ENCODE data around the gene PTPRN. TPM values are rescaled to one million over a fixed set of nuclear protein-coding genes. Genes with fewer than 3 reads are reported as not detected.

Gene PTPRN
- total and polyA plus RNA-seq, 4 donors, result 0.39 TPM; not detected in 3

DNA sequence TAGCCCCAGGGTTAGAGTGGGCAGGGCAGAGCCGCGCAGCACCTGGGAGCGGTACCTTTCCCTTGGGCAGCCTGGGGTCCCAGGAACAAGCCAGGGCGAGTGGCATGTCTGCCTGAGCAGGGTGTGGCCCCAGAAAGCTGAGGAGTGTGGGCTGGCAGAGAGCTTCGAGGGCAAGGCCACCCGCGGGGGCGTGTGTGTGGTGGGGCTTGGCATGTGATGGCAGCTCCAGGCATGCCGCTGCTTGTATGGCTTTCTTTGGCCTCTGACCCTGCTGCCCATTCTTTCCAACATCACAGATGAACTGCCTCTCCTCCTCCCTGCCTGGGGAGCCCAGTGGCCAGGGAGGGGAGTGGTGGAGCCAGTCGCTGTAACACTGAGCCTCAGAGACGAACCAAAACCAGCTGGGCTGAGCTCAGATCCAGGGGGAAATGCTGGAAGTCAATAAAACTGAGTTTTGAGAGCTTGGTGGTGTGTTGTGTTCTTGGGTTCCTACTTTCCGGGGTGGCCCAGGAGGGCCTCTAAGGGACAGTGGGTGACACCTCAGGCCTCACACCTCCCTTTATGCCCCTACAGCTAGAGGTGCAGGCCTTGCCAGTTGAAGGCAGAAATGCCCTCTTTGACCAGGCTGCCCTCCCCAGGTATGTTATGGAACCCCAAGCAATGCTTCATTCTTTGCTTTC, 22.6 kb downstream of the PTPRN start:
- Histone ChIP-seq H3K4me1 (ENCODE audit: control insufficient read depth in 1 of 2, insufficient read depth in 2 of 2, low read length in 2 of 2) (no peaks in the 10 kb centered on the region), H3K9me3 (ENCODE audit: control insufficient read depth, low read length) (no peaks in the 10 kb centered on the region), H3K27me3 (ENCODE audit: control insufficient read depth in 1 of 2, insufficient read depth in 2 of 2, low read length in 1 of 2) (no peaks in the 10 kb centered on the region), H3K4me3 (ENCODE audit: low read length in 2 of 2) (no peak overlapping the region), H3K27ac (ENCODE audit: low read depth in 1 of 2, low read length in 2 of 2) (no peak overlapping the region), H3K36me3 (ENCODE audit: control insufficient read depth in 1 of 2, insufficient read depth in 2 of 2, low read length in 1 of 2) (peaks cover 0 to 8% of the 10 kb centered on the region in 2 donors)
- 58 to 65% methylated on average over 12 of the region's 12 CpGs for WGBS, 2 donors
- ATAC-seq (ENCODE audit: low FRiP score) (no peak), DNase-seq (peak in 1 of 2 donors; percentile 75)
- intact Hi-C loops (cut with DNase I), result no loop called here

DNA sequence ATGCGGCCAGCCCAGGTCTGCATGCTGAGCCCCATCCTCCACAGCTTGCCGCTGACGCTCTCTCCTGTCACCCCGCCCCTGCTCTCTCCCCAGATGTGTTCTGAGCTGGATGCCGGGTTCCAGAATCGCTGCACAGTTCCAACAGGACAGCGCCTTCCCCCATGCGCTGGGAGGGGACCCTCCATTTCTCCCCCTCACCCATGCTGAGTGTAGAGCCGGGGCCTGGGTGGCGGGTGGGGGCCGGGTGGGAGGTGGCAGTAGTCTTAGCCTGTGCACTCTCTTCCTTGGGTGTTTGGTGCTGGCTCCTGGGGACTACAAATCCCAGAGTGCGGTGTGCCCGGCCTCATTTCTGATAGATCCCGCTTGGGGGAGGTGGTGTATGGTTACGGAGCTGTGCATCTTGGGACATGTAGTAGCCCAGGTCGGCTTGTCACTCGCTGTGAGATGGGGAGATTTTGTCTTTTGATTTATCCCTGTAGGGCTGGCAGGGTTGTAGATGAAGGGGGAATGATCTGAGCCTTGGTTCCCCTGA, 23.2 kb downstream of the PTPRN start:
- Histone ChIP-seq H3K4me1 (ENCODE audit: control insufficient read depth in 1 of 2, insufficient read depth in 2 of 2, low read length in 2 of 2) (no peaks in the 10 kb centered on the region), H3K4me3 (ENCODE audit: low read length in 2 of 2) (no peak overlapping the region), H3K27ac (ENCODE audit: low read depth in 1 of 2, low read length in 2 of 2) (no peak overlapping the region), H3K27me3 (ENCODE audit: control insufficient read depth in 1 of 2, insufficient read depth in 2 of 2, low read length in 1 of 2) (no peaks in the 10 kb centered on the region), H3K9me3 (ENCODE audit: control insufficient read depth, low read length) (no peaks in the 10 kb centered on the region), H3K36me3 (ENCODE audit: control insufficient read depth in 1 of 2, insufficient read depth in 2 of 2, low read length in 1 of 2) (peaks cover 0 to 8% of the 10 kb centered on the region in 2 donors)
- intact Hi-C loops (cut with DNase I), result no loop called here
- ATAC-seq (ENCODE audit: low FRiP score) (no peak), DNase-seq (peak in 1 of 2 donors; percentile 74)
- WGBS, 2 donors, result 73 to 74% methylated on average over 17 of the region's 17 CpGs

GRCh38 chr2:219285373-219285735, 23.8 kb downstream of the PTPRN start:
- 85 to 87% methylated on average over 12 of the region's 12 CpGs for WGBS, 2 donors
- H3K27ac ChIP-seq (ENCODE audit: low read depth in 1 of 2, low read length in 2 of 2), result no peak overlapping the region
- H3K4me3 ChIP-seq (ENCODE audit: low read length in 2 of 2), result no peak overlapping the region
- H3K9me3 ChIP-seq (ENCODE audit: control insufficient read depth, low read length), result no peaks in the 10 kb centered on the region
- H3K27me3 ChIP-seq (ENCODE audit: control insufficient read depth in 1 of 2, insufficient read depth in 2 of 2, low read length in 1 of 2), result no peaks in the 10 kb centered on the region
- intact Hi-C loops (cut with DNase I), result no loop called here
- peaks cover 0 to 8% of the 10 kb centered on the region in 2 donors for H3K36me3 ChIP-seq (ENCODE audit: control insufficient read depth in 1 of 2, insufficient read depth in 2 of 2, low read length in 1 of 2)
- DNase-seq, result no peak
- H3K4me1 ChIP-seq (ENCODE audit: control insufficient read depth in 1 of 2, insufficient read depth in 2 of 2, low read length in 2 of 2), result no peaks in the 10 kb centered on the region
- ATAC-seq (ENCODE audit: low FRiP score), result no peak

DNA sequence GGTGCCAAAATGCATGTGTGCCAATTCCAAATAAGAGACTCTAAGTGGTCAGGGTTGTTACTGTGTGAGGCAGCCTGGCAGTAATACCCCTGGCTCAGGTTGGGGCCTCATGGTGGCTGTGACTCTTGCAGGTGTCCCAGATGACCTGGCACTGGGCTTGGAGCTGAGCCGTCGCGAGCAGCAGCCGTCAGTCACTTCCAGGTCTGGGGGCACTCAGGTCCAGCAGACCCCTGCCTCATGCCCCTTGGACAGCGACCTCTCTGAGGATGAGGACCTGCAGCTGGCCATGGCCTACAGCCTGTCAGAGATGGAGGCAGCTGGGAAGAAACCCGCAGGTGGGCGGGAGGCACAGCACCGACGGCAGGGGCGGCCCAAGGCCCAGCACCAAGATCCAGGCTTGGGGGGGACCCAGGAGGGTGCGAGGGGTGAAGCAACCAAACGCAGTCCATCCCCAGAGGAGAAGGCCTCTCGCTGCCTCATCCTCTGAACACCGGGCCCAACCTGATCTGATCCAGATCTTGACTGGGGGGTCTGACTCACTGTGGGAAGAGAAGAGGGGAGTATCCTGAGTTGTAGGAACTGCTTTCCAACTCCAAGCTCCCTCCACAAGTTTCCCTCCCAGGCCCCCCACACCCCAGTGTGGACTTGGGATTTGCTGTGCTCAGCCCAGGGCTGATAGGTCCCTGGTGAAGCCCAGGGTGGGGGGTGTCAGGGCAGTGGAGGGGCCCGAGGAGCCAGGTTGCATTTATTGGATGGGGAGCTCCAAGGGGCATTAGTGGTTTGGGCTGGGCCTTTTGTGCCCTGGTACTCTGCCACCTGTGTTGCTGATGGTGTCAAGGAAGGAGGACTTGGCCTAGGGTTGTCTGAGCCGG, 24.5 kb downstream of the PTPRN start:
- intact Hi-C loops (cut with DNase I), result no loop called here
- H3K4me1 ChIP-seq (ENCODE audit: control insufficient read depth in 1 of 2, insufficient read depth in 2 of 2, low read length in 2 of 2), result no peaks in the 10 kb centered on the region
- WGBS, 2 donors, result 84 to 87% methylated on average over 16 of the region's 16 CpGs
- H3K27ac ChIP-seq (ENCODE audit: low read depth in 1 of 2, low read length in 2 of 2), result no peak overlapping the region
- ATAC-seq (ENCODE audit: low FRiP score) (no peak), DNase-seq (peak in 1 of 2 donors; percentile 57)
- H3K27me3 ChIP-seq (ENCODE audit: control insufficient read depth in 1 of 2, insufficient read depth in 2 of 2, low read length in 1 of 2), result no peaks in the 10 kb centered on the region
- no peaks in the 10 kb centered on the region for H3K9me3 ChIP-seq (ENCODE audit: control insufficient read depth, low read length)
- no peak overlapping the region for H3K4me3 ChIP-seq (ENCODE audit: low read length in 2 of 2)
- peaks cover 0 to 8% of the 10 kb centered on the region in 2 donors for H3K36me3 ChIP-seq (ENCODE audit: control insufficient read depth in 1 of 2, insufficient read depth in 2 of 2, low read length in 1 of 2)

DNA sequence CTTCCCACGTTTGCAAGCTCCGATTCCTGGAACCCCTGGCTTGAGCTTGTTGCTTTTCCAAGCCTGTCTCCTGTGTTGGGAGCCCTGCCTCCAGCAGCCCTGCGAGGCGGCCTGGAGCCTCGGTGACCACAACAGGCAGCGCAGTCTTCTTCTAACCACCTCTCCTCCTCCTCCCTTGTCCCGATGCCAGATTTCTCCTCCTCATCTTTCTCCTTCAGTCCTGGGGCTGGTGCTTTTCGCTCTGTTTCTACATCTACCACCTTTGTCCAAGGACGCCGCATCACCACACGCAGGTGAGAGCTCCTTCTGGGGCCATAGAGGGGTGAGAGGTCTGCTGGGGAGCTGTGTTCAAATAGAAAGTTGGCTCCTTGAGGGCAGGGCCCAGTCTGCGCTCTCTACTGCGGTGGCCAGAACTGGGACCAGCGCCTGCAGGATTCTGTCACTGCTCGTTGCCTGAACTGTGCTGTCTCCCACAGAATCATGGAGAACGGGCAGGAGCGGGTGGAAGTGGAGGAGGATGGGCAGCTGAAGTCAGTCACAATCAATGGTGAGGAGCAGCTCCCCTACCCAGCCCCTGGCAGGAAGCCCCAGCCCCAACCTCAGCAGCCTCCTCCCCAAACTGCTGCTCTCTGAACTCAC, 26.1 kb downstream of the PTPRN start:
- H3K4me1 ChIP-seq (ENCODE audit: control insufficient read depth in 1 of 2, insufficient read depth in 2 of 2, low read length in 2 of 2), result peaks cover 0 to 2% of the 10 kb centered on the region in 2 donors
- peaks cover 0 to 8% of the 10 kb centered on the region in 2 donors for H3K36me3 ChIP-seq (ENCODE audit: control insufficient read depth in 1 of 2, insufficient read depth in 2 of 2, low read length in 1 of 2)
- DNase-seq, result no peak
- H3K9me3 ChIP-seq (ENCODE audit: control insufficient read depth, low read length), result no peaks in the 10 kb centered on the region
- intact Hi-C loops (cut with DNase I), result no loop called here
- WGBS, 2 donors, result 88 to 89% methylated on average over 17 of the region's 17 CpGs
- no peak for ATAC-seq (ENCODE audit: low FRiP score)
- no peak overlapping the region for H3K27ac ChIP-seq (ENCODE audit: low read depth in 1 of 2, low read length in 2 of 2)
- no peak overlapping the region for H3K4me3 ChIP-seq (ENCODE audit: low read length in 2 of 2)
- H3K27me3 ChIP-seq (ENCODE audit: control insufficient read depth in 1 of 2, insufficient read depth in 2 of 2, low read length in 1 of 2), result no peaks in the 10 kb centered on the region

- intact Hi-C loops (cut with DNase I), result no loop called here
- H3K4me3 ChIP-seq (ENCODE audit: low read length in 2 of 2), result no peak overlapping the region
- DNase-seq (no peak), ATAC-seq (ENCODE audit: low FRiP score) (no peak)
- no peak overlapping the region for H3K27ac ChIP-seq (ENCODE audit: low read depth in 1 of 2, low read length in 2 of 2)
- H3K27me3 ChIP-seq (ENCODE audit: control insufficient read depth in 1 of 2, insufficient read depth in 2 of 2, low read length in 1 of 2), result no peaks in the 10 kb centered on the region
- peaks cover 0 to 8% of the 10 kb centered on the region in 2 donors for H3K36me3 ChIP-seq (ENCODE audit: control insufficient read depth in 1 of 2, insufficient read depth in 2 of 2, low read length in 1 of 2)
- H3K9me3 ChIP-seq (ENCODE audit: control insufficient read depth, low read length), result no peaks in the 10 kb centered on the region
- peaks cover 0 to 4% of the 10 kb centered on the region in 2 donors for H3K4me1 ChIP-seq (ENCODE audit: control insufficient read depth in 1 of 2, insufficient read depth in 2 of 2, low read length in 2 of 2)
- WGBS, 2 donors, result 88 to 89% methylated on average over 5 of the region's 5 CpGs
Observed at GRCh38 chr2:219282375-219282774, 26.8 kb downstream of the PTPRN start.

- WGBS, 2 donors, result 82 to 83% methylated on average over 8 of the region's 8 CpGs
- Histone ChIP-seq H3K9me3 (ENCODE audit: control insufficient read depth, low read length) (no peaks in the 10 kb centered on the region), H3K36me3 (ENCODE audit: control insufficient read depth in 1 of 2, insufficient read depth in 2 of 2, low read length in 1 of 2) (peaks cover 0 to 8% of the 10 kb centered on the region in 2 donors), H3K4me3 (ENCODE audit: low read length in 2 of 2) (no peak overlapping the region), H3K27me3 (ENCODE audit: control insufficient read depth in 1 of 2, insufficient read depth in 2 of 2, low read length in 1 of 2) (no peaks in the 10 kb centered on the region), H3K27ac (ENCODE audit: low read depth in 1 of 2, low read length in 2 of 2) (no peak overlapping the region), H3K4me1 (ENCODE audit: control insufficient read depth in 1 of 2, insufficient read depth in 2 of 2, low read length in 2 of 2) (peaks cover 0 to 4% of the 10 kb centered on the region in 2 donors)
- intact Hi-C loops (cut with DNase I), result no loop called here
- ATAC-seq (ENCODE audit: low FRiP score) (no peak), DNase-seq (no peak)
Observed at GRCh38 chr2:219281588-219281987, 27.6 kb downstream of the PTPRN start.

DNA sequence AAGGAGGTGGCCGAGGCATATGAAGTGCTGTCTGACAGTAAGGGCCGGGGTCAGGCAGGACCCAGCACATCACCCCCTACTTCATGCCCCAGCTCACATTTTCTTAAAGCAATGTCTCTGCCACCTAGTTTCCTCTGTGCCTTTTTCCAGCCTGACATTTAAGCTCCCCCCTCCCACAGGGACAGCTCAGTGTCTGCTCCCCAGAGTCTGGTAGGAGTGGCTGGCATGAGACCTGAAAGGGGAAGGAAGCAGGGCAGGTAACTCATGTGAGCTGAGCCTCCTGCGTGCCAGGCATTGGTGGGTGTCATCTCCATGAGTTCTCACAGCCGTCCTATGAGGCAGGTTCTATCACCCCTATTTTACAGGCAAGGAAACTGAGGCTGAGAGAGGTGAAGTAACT, 28.6 kb downstream of the PTPRN start:
- Histone ChIP-seq H3K27me3 (ENCODE audit: control insufficient read depth in 1 of 2, insufficient read depth in 2 of 2, low read length in 1 of 2) (no peaks in the 10 kb centered on the region), H3K4me3 (ENCODE audit: low read length in 2 of 2) (no peak overlapping the region), H3K36me3 (ENCODE audit: control insufficient read depth in 1 of 2, insufficient read depth in 2 of 2, low read length in 1 of 2) (peaks cover 0 to 8% of the 10 kb centered on the region in 2 donors), H3K4me1 (ENCODE audit: control insufficient read depth in 1 of 2, insufficient read depth in 2 of 2, low read length in 2 of 2) (peaks cover 0 to 4% of the 10 kb centered on the region in 2 donors), H3K9me3 (ENCODE audit: control insufficient read depth, low read length) (no peaks in the 10 kb centered on the region), H3K27ac (ENCODE audit: low read depth in 1 of 2, low read length in 2 of 2) (no peak overlapping the region)
- 87 to 89% methylated on average over 4 of the region's 4 CpGs for WGBS, 2 donors
- no peak for ATAC-seq (ENCODE audit: low FRiP score)
- DNase-seq, result peak in 1 of 2 donors; percentile 25
- intact Hi-C loops (cut with DNase I), result no loop called here
